ENCODE results near the gene DDO. TPM values are rescaled to one million over a fixed set of nuclear protein-coding genes. Genes with fewer than 3 reads are reported as not detected.

The DDO gene
- total RNA-seq, 4 donors from 2014 or later, result 2.5 to 5.0 (median 2.6) TPM

GRCh38 chr6:110401585-110402176 is 13.7 kb downstream of the DDO start:
- Histone ChIP-seq H3K36me3 (no peaks in the 10 kb centered on the region), H3K4me3 (replicated peaks in 1 of 3) (no peak overlapping the region), H3K27ac (no peak overlapping the region), H3K9me3 (no peaks in the 10 kb centered on the region), H3K4me1 (no peaks in the 10 kb centered on the region), H3K27me3 (no peaks in the 10 kb centered on the region)
- 92 to 94% methylated on average over 4 of the region's 4 CpGs for WGBS, 2 donors
- TF ChIP-seq CTCF (IDR thresholded peaks at IDR 0.05) (no peak), POLR2A (IDR thresholded peaks at IDR 0.05) (no peak)
- intact Hi-C loops (cut with DNase I), result no loop called here
- DNase-seq, result no peak

- DNase-seq, result no peak
- Histone ChIP-seq H3K27ac (no peak overlapping the region), H3K4me3 (replicated peaks in 1 of 3) (peak overlapping the region in 1 of 3 donors; percentile 19), H3K27me3 (no peaks in the 10 kb centered on the region), H3K4me1 (no peaks in the 10 kb centered on the region), H3K36me3 (no peaks in the 10 kb centered on the region), H3K9me3 (no peaks in the 10 kb centered on the region)
- intact Hi-C loops (cut with DNase I), result no loop called here
- 25 to 78% methylated on average over 5 to 18 of the region's 18 CpGs for WGBS, 2 donors
- TF ChIP-seq POLR2A (IDR thresholded peaks at IDR 0.05) (no peak), CTCF (IDR thresholded peaks at IDR 0.05) (no peak)
These were observed 15.2 kb downstream of the DDO start for GRCh38 chr6:110400208-110400607.

- peak in 1 of 2 donors; percentile 13 for DNase-seq
- intact Hi-C loops (cut with DNase I), result loop anchor here (10.0 kb wide), 1 partner anchor 355 kb away; no protein-coding TSS in a partner anchor
These were observed 15.9 kb downstream of the DDO start for GRCh38 chr6:110399219-110400071.

GRCh38 chr6:110398778-110399177 is 16.6 kb downstream of the DDO start:
- TF ChIP-seq CTCF (IDR thresholded peaks at IDR 0.05), result no peak
- TF ChIP-seq POLR2A (IDR thresholded peaks at IDR 0.05), result no peak
- H3K4me1 ChIP-seq, result no peaks in the 10 kb centered on the region
- H3K27ac ChIP-seq, result no peak overlapping the region
- 84 to 86% methylated on average over 4 of the region's 4 CpGs for WGBS, 2 donors
- H3K36me3 ChIP-seq, result no peaks in the 10 kb centered on the region
- intact Hi-C loops (cut with DNase I), result loop anchor here (10.0 kb wide), 1 partner anchor 354 kb away; no protein-coding TSS in a partner anchor
- H3K27me3 ChIP-seq, result no peaks in the 10 kb centered on the region
- H3K9me3 ChIP-seq, result no peaks in the 10 kb centered on the region
- no peak for DNase-seq
- H3K4me3 ChIP-seq (replicated peaks in 1 of 3), result no peak overlapping the region

More at GRCh38 chr6:110399219-110400071, 15.9 kb downstream of the DDO start:
- Histone ChIP-seq H3K4me1 (no peaks in the 10 kb centered on the region), H3K27me3 (no peaks in the 10 kb centered on the region), H3K4me3 (replicated peaks in 1 of 3) (peak overlapping the region in 1 of 3 donors; percentile 19), H3K9me3 (no peaks in the 10 kb centered on the region), H3K36me3 (no peaks in the 10 kb centered on the region), H3K27ac (no peak overlapping the region)
- 29 to 45% methylated on average over 17 to 22 of the region's 43 CpGs for WGBS, 2 donors
- no peak for TF ChIP-seq CTCF (IDR thresholded peaks at IDR 0.05)

GRCh38 chr6:110395221-110395620 is 20.2 kb downstream of the DDO start:
- 57 to 73% methylated on average over 4 of the region's 4 CpGs for WGBS, 2 donors
- H3K27ac ChIP-seq, result no peak overlapping the region
- TF ChIP-seq CTCF (IDR thresholded peaks at IDR 0.05), result no peak
- TF ChIP-seq POLR2A (IDR thresholded peaks at IDR 0.05), result no peak
- no peak for DNase-seq
- no peak overlapping the region for H3K4me3 ChIP-seq (replicated peaks in 1 of 3)
- no peaks in the 10 kb centered on the region for H3K27me3 ChIP-seq
- intact Hi-C loops (cut with DNase I), result loop anchor here (10.0 kb wide), 1 partner anchor 350 kb away; no protein-coding TSS in a partner anchor
- H3K9me3 ChIP-seq, result no peaks in the 10 kb centered on the region
- H3K4me1 ChIP-seq, result no peaks in the 10 kb centered on the region
- H3K36me3 ChIP-seq, result no peaks in the 10 kb centered on the region

All from thyroid gland (tissue), 4 donors.